H1 (cell line): Measurements from ENCODE around the gene DNAJB14. TPM values are rescaled to one million over a fixed set of nuclear protein-coding genes. Genes with fewer than 3 reads are reported as not detected.

Source experiments
- CBX8 ChIP-seq: fragments of 300-800, 300-1000 bp; sonication (generic); IDR thresholded peaks from 2 replicates; pipeline ENCODE4 v1.7.1; 2016; ENCODE audit warnings: low read depth, low read length, borderline replicate concordance
- EP300 ChIP-seq, 2 experiments: IDR thresholded peaks; 1 replicate in 1 of 2; 2 replicates in 1 of 2; pipeline ENCODE4 v1.6.1; 2011 to 2012; ENCODE audit warnings: low read depth in 2 of 2, low read length in 2 of 2, mild to moderate bottlenecking in 2 of 2, borderline replicate concordance in 1 of 2, inconsistent platforms in 1 of 2, moderate library complexity in 1 of 2
- GABPA ChIP-seq: IDR thresholded peaks from 2 replicates; pipeline ENCODE4 v1.6.1; 2011; ENCODE audit warnings: mild to moderate bottlenecking, low read length, moderate library complexity, borderline replicate concordance; ENCODE audit not compliant: insufficient read depth
- KDM4A ChIP-seq: IDR thresholded peaks from one replicate; pipeline ENCODE4 v1.7.1; 2012; ENCODE audit warnings: low read depth, mild to moderate bottlenecking, moderate library complexity, low read length, inconsistent platforms; ENCODE audit not compliant: severe bottlenecking
- KDM5A ChIP-seq: fragments of 200-600 bp; IDR thresholded peaks from 2 replicates; pipeline ENCODE4 v1.7.1; 2012; ENCODE audit warnings: mild to moderate bottlenecking, low read length, inconsistent platforms, mixed read lengths
- polyA plus RNA-seq, 7 experiments: library from polyadenylated mRNA; depleted of rRNA in 3 of 7; stranded (reverse) in 5 of 7; unstranded in 2 of 7; fragments of >200 nt in 5 of 7; fragments of 200-250 nt in 2 of 7; gene quantifications; 1 replicate in 5 of 7; 2 replicates in 1 of 7; 4 replicates in 1 of 7; pipeline versions ENCODE4 v1.2.1 to v1.2.3, GENCODE V29; 2011 to 2013; ENCODE audit warnings: missing spikeins in 2 of 7, mixed read lengths in 2 of 7
- total RNA-seq: library from RNA; stranded (reverse); fragmentation: NEBNext Ultra II Directional; extraction: Animal tissue kit (Norgen Biotek cat#: 25700); gene quantifications from 2 replicates; pipeline ENCODE4 v1.2.1, GENCODE V29; 2021

Gene DNAJB14
- total and polyA plus RNA-seq, 2 of the 8 experiments (the other 6 are each of a cell fraction or from before 2014, with no cell fraction given) = 3.4 to 35.4 TPM

DNA sequence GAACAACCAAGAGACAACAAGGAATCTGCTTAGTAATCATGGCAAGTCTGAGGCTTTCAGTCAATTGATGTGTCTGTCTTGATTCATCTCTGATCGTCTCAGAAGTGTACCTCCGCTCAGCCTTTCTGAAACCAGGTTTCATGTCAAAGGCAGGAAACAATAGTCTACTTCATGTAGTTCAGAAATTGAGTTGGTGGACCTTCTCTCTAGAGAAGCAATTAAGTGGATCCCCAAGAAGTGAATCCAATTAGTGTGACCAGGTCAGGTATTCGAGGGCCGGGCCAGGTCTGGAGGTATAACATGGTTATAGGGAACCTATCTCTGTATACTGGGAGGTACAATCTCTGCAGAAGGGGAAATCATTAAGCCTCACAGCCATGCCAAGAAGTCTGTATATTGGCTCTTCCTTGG, 97.8 kb downstream of the DNAJB14 start (continued):
- TF ChIP-seq EP300 (IDR thresholded peaks at IDR 0.05; ENCODE audit: borderline replicate concordance in 1 of 2, low read depth in 2 of 2, low read length in 2 of 2) (no peak), KDM4A (no peak), CBX8 (no peak), GABPA (no peak), KDM5A (no peak)
